Measurements from ENCODE around the gene BCAR3.

Gene BCAR3

GRCh38 chr1:93681101-93681988, at the start of gene BCAR3:
Gene BCAR3, minus strand, starts transcription at chr1:93681837. Its CDS starts 6,907 bp downstream, at chr1:93674930.
- DNase-seq (ENCODE audit: low spot score), result peak; percentile 16

GRCh38 chr1:93730621-93731020, 49.0 kb upstream of the BCAR3 start:
- no peak for DNase-seq (ENCODE audit: low spot score)

GRCh38 chr1:93729906-93730305, 48.3 kb upstream of the BCAR3 start:
- no peak for DNase-seq (ENCODE audit: low spot score)

GRCh38 chr1:93729502-93729901, 47.9 kb upstream of the BCAR3 start:
- no peak for DNase-seq (ENCODE audit: low spot score)

- no peak for DNase-seq (ENCODE audit: low spot score)
Observed at GRCh38 chr1:93728480-93729131, 47.0 kb upstream of the BCAR3 start.

GRCh38 chr1:93723733-93724270, 42.2 kb upstream of the BCAR3 start:
- DNase-seq (ENCODE audit: low spot score), result no peak

- DNase-seq (ENCODE audit: low spot score), result no peak
Observed at GRCh38 chr1:93723110-93723509, 41.5 kb upstream of the BCAR3 start.

- DNase-seq (ENCODE audit: low spot score), result no peak
Observed at GRCh38 chr1:93722081-93723031, 40.7 kb upstream of the BCAR3 start.

GRCh38 chr1:93720956-93721626, 39.5 kb upstream of the BCAR3 start:
- no peak for DNase-seq (ENCODE audit: low spot score)

- DNase-seq (ENCODE audit: low spot score), result no peak
Observed at GRCh38 chr1:93717640-93718039, 36.0 kb upstream of the BCAR3 start.

- no peak for DNase-seq (ENCODE audit: low spot score)
Observed at GRCh38 chr1:93716941-93717368, 35.3 kb upstream of the BCAR3 start.

- DNase-seq (ENCODE audit: low spot score), result no peak
Observed at GRCh38 chr1:93716163-93716562, 34.5 kb upstream of the BCAR3 start.

GRCh38 chr1:93715529-93716126, 34.0 kb upstream of the BCAR3 start:
- no peak for DNase-seq (ENCODE audit: low spot score)

GRCh38 chr1:93714356-93714755, 32.7 kb upstream of the BCAR3 start:
- DNase-seq (ENCODE audit: low spot score), result no peak

- DNase-seq (ENCODE audit: low spot score), result no peak
Observed at GRCh38 chr1:93713341-93713740, 31.7 kb upstream of the BCAR3 start.

GRCh38 chr1:93712741-93713140, 31.1 kb upstream of the BCAR3 start:
- no peak for DNase-seq (ENCODE audit: low spot score)

GRCh38 chr1:93710499-93711453, 29.1 kb upstream of the BCAR3 start:
- DNase-seq (ENCODE audit: low spot score), result no peak

- no peak for DNase-seq (ENCODE audit: low spot score)
Observed at GRCh38 chr1:93708734-93709481, 27.3 kb upstream of the BCAR3 start.

GRCh38 chr1:93707956-93708355, 26.3 kb upstream of the BCAR3 start:
- DNase-seq (ENCODE audit: low spot score), result no peak

Data from putamen (tissue), 1 donor.